Progenitor cell of endocrine pancreas (in vitro differentiated cells): ENCODE data around the gene ARID3C. TPM values are rescaled to one million over a fixed set of nuclear protein-coding genes. Genes with fewer than 3 reads are reported as not detected.

Source experiments
- DNase-seq: peaks from one replicate; pipeline ENCODE4 v3.0.0; 2021; ENCODE audit warnings: low spot score; ENCODE audit not compliant: unreplicated experiment
- H3K27ac Mint-ChIP-seq: 2 replicates; pipeline ENCODE4 v1.8.0; 2021; ENCODE audit warnings: mild to moderate bottlenecking, moderate library complexity, mixed read lengths
- H3K27me3 Mint-ChIP-seq: 2 replicates; pipeline ENCODE4 v1.8.0; 2021; ENCODE audit warnings: mixed read lengths
- H3K36me3 Mint-ChIP-seq: 2 replicates; pipeline ENCODE4 v1.8.0; 2022; ENCODE audit warnings: mixed read lengths; ENCODE audit not compliant: insufficient read depth
- H3K4me1 Mint-ChIP-seq: 2 replicates; pipeline ENCODE4 v1.8.0; 2021; ENCODE audit warnings: low read depth, mixed read lengths
- H3K4me3 Mint-ChIP-seq: 2 replicates; pipeline ENCODE4 v1.8.0; 2021; ENCODE audit warnings: low read depth, mild to moderate bottlenecking, moderate library complexity, mixed read lengths
- H3K9me3 Mint-ChIP-seq: 2 replicates; pipeline ENCODE4 v1.8.0; 2021; ENCODE audit warnings: low read depth, mixed read lengths
- total RNA-seq: library from RNA; stranded (reverse); gene quantifications from 2 replicates; pipeline ENCODE4 v1.2.1, GENCODE V29; 2021
- TF ChIP-seq, protein P1 (sequence below): fragments of 200-600 bp; sonication (generic); IDR thresholded peaks from one replicate; pipeline ENCODE4 v1.5.0; 2021; ENCODE audit warnings: antibody characterized with exemption, mild to moderate bottlenecking; ENCODE audit not compliant: unreplicated experiment

Gene ARID3C
- total RNA-seq, 1 donor from 2014 or later, result 12.0 TPM

DNA sequence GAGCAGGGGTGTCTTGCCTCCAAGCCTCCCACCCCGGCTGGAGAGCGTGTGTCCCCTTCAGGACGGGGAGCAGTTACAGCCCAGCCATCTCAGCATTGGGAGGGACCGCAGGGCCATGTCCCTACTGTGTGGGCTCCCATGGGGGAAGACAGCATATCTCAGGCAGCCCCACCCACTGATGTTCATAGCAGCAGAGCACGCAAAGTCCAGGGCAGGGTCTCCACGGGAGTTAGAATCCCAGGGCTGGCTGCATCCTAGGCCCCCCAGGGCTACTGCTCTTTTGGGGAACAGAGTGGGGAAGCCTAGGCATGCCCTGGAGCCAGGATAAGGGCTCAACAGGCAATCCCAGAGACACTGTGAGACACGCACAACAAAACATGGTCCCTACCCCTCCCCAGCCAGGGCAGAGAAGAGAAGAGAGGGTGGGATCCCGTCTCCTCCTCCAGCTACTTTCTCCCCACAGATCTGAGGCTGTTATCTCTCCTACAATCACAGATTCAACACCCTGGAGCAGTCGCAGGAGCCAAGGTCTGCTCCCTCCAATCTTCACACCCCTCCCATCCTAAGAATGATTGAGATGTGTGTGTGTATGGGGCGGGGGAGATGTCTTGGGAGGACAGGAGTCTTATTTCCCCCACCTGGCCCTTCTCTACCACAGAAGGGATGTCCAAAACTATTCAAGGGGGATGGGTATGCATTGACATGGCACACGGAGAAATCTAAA, 42.8 kb downstream of the ARID3C start:
- no peaks in the 10 kb centered on the region for H3K9me3 Mint-ChIP-seq
- H3K27me3 Mint-ChIP-seq, result peaks cover 84% of the 10 kb centered on the region
- H3K27ac Mint-ChIP-seq, result no peak overlapping the region
- no peaks in the 10 kb centered on the region for H3K36me3 Mint-ChIP-seq
- TF ChIP-seq, protein P1, sequence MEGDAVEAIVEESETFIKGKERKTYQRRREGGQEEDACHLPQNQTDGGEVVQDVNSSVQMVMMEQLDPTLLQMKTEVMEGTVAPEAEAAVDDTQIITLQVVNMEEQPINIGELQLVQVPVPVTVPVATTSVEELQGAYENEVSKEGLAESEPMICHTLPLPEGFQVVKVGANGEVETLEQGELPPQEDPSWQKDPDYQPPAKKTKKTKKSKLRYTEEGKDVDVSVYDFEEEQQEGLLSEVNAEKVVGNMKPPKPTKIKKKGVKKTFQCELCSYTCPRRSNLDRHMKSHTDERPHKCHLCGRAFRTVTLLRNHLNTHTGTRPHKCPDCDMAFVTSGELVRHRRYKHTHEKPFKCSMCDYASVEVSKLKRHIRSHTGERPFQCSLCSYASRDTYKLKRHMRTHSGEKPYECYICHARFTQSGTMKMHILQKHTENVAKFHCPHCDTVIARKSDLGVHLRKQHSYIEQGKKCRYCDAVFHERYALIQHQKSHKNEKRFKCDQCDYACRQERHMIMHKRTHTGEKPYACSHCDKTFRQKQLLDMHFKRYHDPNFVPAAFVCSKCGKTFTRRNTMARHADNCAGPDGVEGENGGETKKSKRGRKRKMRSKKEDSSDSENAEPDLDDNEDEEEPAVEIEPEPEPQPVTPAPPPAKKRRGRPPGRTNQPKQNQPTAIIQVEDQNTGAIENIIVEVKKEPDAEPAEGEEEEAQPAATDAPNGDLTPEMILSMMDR, result no peak
- no peak for DNase-seq
- H3K4me1 Mint-ChIP-seq, result peaks cover 18% of the 10 kb centered on the region
- no peak overlapping the region for H3K4me3 Mint-ChIP-seq

DNA sequence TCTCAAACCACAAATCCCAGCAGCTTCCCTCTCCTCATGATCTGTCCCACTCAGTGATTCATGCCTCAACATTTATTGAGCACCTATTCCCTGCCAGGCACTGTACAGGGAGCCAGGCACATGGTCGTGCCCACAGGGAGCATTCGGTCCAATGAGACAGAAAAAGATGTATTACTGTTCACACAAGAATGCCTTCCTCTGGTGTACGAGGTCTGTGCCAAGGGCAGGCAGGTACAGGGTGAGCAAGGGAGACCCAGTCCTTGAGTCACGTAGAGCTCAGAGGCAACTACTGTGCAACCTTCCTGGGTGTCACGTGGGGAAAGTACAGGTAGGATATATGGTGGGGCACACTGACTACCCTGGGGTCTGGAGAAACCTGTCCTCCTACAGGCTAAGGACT, 43.9 kb downstream of the ARID3C start:
- TF ChIP-seq, protein P1, result no peak
- Mint-ChIP-seq H3K27ac (no peak overlapping the region), H3K4me3 (no peak overlapping the region), H3K36me3 (no peaks in the 10 kb centered on the region), H3K4me1 (peaks cover 26% of the 10 kb centered on the region), H3K27me3 (peaks cover 84% of the 10 kb centered on the region), H3K9me3 (no peaks in the 10 kb centered on the region)
- no peak for DNase-seq

DNA sequence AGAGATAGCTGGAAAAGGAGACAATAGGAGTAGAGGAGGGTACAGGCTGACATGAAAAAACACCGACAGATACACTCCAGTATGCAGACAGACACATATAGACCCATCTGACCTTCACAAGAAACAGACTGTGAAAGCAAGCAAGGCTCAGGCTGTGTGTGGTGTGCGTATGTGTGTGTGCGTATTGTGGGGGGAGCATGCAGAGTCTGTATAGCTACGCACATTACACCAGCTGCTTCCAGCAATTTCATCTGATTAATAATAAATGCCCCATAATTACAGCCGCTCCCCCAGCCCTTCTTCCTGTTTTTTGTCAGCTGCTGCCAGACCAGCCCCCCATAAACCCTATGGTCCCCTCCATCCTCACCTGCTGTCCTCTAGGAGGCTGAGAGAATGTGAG, 46.1 kb downstream of the ARID3C start:
- no peak for DNase-seq
- peaks cover 86% of the 10 kb centered on the region for H3K27me3 Mint-ChIP-seq
- H3K4me3 Mint-ChIP-seq, result no peak overlapping the region
- no peaks in the 10 kb centered on the region for H3K9me3 Mint-ChIP-seq
- TF ChIP-seq, protein P1, result no peak
- H3K4me1 Mint-ChIP-seq, result peaks cover 27% of the 10 kb centered on the region
- no peaks in the 10 kb centered on the region for H3K36me3 Mint-ChIP-seq
- H3K27ac Mint-ChIP-seq, result no peak overlapping the region

DNA sequence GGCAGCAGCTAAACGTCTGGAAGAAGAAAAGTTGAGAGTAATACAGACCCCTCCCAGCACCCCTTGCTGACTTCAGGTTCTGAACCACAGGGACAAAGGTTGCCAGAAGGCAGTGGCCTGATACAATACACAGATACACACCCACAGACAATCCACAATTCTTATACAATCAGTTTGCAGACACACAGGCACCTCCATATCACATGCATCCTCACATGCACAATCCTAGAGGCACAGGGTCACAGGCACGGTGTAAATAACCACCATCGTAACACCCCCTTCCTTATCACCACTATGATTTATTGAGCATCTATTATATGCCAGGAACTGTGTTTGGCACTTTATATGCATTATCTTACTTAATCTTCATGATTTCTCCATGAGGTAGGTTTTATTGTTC, 47.5 kb downstream of the ARID3C start:
- Mint-ChIP-seq H3K36me3 (no peaks in the 10 kb centered on the region), H3K27ac (no peak overlapping the region)

DNA sequence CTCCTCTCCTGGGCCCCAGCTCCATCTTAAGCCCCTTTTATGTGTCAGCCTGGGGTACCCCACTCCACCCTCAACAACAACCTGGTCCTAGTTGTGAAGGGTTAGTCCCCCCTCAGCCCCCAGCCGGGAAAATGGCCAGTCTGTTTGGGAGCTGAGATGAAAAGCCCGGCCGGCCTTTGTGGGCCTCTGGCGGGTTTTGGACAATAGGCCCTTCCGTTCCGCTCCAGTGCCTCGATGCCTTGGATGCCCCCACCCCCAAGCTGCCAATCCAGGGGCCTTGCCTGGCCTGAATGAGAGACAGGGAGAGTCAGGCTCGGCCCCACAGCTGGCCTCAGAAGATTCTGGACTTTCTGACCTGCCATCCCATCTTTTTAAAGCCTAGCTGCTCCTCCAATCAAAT, 48.5 kb downstream of the ARID3C start:
- Mint-ChIP-seq H3K4me3 (no peak overlapping the region), H3K27me3 (peaks cover 83% of the 10 kb centered on the region), H3K27ac (no peak overlapping the region), H3K9me3 (no peaks in the 10 kb centered on the region), H3K36me3 (no peaks in the 10 kb centered on the region), H3K4me1 (peaks cover 37% of the 10 kb centered on the region)
- no peak for DNase-seq
- TF ChIP-seq, protein P1, result no peak

More for the DNA sequence above, 47.5 kb downstream of the ARID3C start:
- Mint-ChIP-seq H3K4me3 (no peak overlapping the region), H3K4me1 (peaks cover 34% of the 10 kb centered on the region), H3K9me3 (no peaks in the 10 kb centered on the region), H3K27me3 (peaks cover 85% of the 10 kb centered on the region)
- no peak for DNase-seq
- TF ChIP-seq, protein P1, result no peak
